Measurements from ENCODE around the gene SBSN. TPM values are rescaled to one million over a fixed set of nuclear protein-coding genes. Genes with fewer than 3 reads are reported as not detected.

Gene SBSN
- polyA plus RNA-seq, 2 of the 4 experiments (the other 2 are of a cell fraction), result 0.28 to 1.1 TPM

GRCh38 chr19:35560271-35560670 lies 32.2 kb upstream of the SBSN start (continued):
- TF ChIP-seq BCL3 (IDR thresholded peaks at IDR 0.05), result no peak

- ATAC-seq, result no peak
- no peak overlapping the region for H3K4me3 ChIP-seq
- no peak for DNase-seq (ENCODE audit: low read depth in 1 of 2, low spot score in 1 of 2)
- CTCF ChIA-PET, result interaction anchor here (0.9 to 6.9 kb wide), 2 partner anchors 12 to 41 kb away, joined by 3 to 80 read pairs; no protein-coding TSS in a partner anchor
- FAIRE-seq, result no peak
- whole genome bisulfite sequencing (ENCODE audit: missing lambda C conversion rate), result 65% methylated on average over 23 of the region's 23 CpGs
- H3K4me2 ChIP-seq, result no peak overlapping the region
- no peak overlapping the region for H3K27ac ChIP-seq
- H3K9me3 ChIP-seq, result no peaks in the 10 kb centered on the region
- POLR2A ChIA-PET, result interaction anchor here (0.5 kb wide), 1 partner anchor 182 kb away, joined by 4 read pairs; no protein-coding TSS in a partner anchor
- H3K4me1 ChIP-seq, result 0 out of 3 replicates have a peak, but pooled peaks cover 6% of the 10 kb centered on the region
- TF ChIP-seq REST (IDR thresholded peaks at IDR 0.05) (no peak), CEBPB (IDR thresholded peaks at IDR 0.05) (no peak), BHLHE40 (IDR thresholded peaks at IDR 0.05; ENCODE audit: low read depth, low read length) (no peak), HOXB13 (CRISPR knock-in tag; IDR thresholded peaks at IDR 0.05; ENCODE audit: low read depth) (no peak), ATOH8 (CRISPR knock-in tag; IDR thresholded peaks at IDR 0.05; ENCODE audit: low read depth) (no peak), PBX3 (IDR thresholded peaks at IDR 0.05) (no peak), JUN (IDR thresholded peaks at IDR 0.05) (no peak), NPAS2 (CRISPR knock-in tag; IDR thresholded peaks at IDR 0.05; ENCODE audit: borderline replicate concordance) (no peak), CTCF (IDR thresholded peaks at IDR 0.05) (no peak), E2F6 (IDR thresholded peaks at IDR 0.05; ENCODE audit: borderline replicate concordance, low read depth) (no peak)
These were observed 31.7 kb upstream of the SBSN start for GRCh38 chr19:35559781-35560180.

- Histone ChIP-seq H3K4me3 (no peak overlapping the region), H3K4me2 (no peak overlapping the region), H3K4me1 (0 out of 3 replicates have a peak, but pooled peaks cover 6% of the 10 kb centered on the region), H3K9me3 (no peaks in the 10 kb centered on the region), H3K27ac (no peak overlapping the region)
- DNase-seq (ENCODE audit: low read depth in 1 of 2, low spot score in 1 of 2), result no peak
- no peak for ATAC-seq
- 39% methylated on average over 11 of the region's 11 CpGs for WGBS (ENCODE audit: missing lambda C conversion rate)
- ChIA-PET CTCF (interaction anchor here (0.9 to 6.9 kb wide), 3 partner anchors 11 to 49 kb away, joined by 3 to 80 read pairs (median 4); no protein-coding TSS in a partner anchor), POLR2A (interaction anchor here (0.5 kb wide), 1 partner anchor 181 kb away, joined by 4 read pairs; no protein-coding TSS in a partner anchor)
- peak; percentile 39; the same call in 1 of the 2 replicates for TF ChIP-seq REST (IDR thresholded peaks at IDR 0.05)
- no peak for TF ChIP-seq EP300 (IDR thresholded peaks at IDR 0.05)
- FAIRE-seq, result no peak
These were observed 31.2 kb upstream of the SBSN start for GRCh38 chr19:35559281-35559659.

All from A549 (cell line).